Thyroid gland (tissue), 4 donors: Measurements from ENCODE around the gene GRAMD1A. TPM values are rescaled to one million over a fixed set of nuclear protein-coding genes. Genes with fewer than 3 reads are reported as not detected.
"Not testable (repeated sequence)": the region's sequence is repeated elsewhere in the genome, so short reads cannot be mapped to it uniquely, and the experiment has no call there.

Experiments
- DNase-seq, 2 donors: peaks; one replicate each; pipeline ENCODE4 v3.0.0-alpha.2; 2019
- H3K27ac ChIP-seq, 3 donors: fragments of 200-600 bp; sonication (generic); 1 replicate in 2 of 3; 2 replicates in 1 of 3; pipeline ENCODE4 v1.5.1; 2016 to 2019; ENCODE audit warnings: mild to moderate bottlenecking in 1 of 3, moderate library complexity in 1 of 3
- H3K27me3 ChIP-seq: fragments of 200-600 bp; sonication (generic); one replicate; pipeline ENCODE4 v1.5.1; 2019
- H3K36me3 ChIP-seq, 2 donors: fragments of 200-600 bp; sonication (generic); one replicate each; pipeline ENCODE4 v1.5.1; 2016 to 2019
- H3K4me1 ChIP-seq, 2 donors: fragments of 200-600 bp; sonication (generic); one replicate each; pipeline ENCODE4 v1.5.1; 2017 to 2019
- H3K4me3 ChIP-seq, 3 donors: fragments of 200-600 bp; sonication (generic); replicated peaks in 1 of 3; 1 replicate in 2 of 3; 2 replicates in 1 of 3; pipeline ENCODE4 v1.5.1; 2016; ENCODE audit warnings: mild to moderate bottlenecking in 1 of 3
- H3K9me3 ChIP-seq: fragments of 200-600 bp; sonication (generic); one replicate; pipeline ENCODE4 v1.5.1; 2017
- CTCF ChIP-seq, 6 experiments: fragments of 200-600 bp in 3 of 6; fragments of 450-650 bp in 3 of 6; sonication (generic) in 3 of 6; IDR thresholded peaks; one replicate each; pipeline ENCODE4 v1.5.1; 2016 to 2019; ENCODE audit warnings: antibody characterized with exemption in 6 of 6, mild to moderate bottlenecking in 2 of 6, inconsistent platforms in 1 of 6, moderate library complexity in 1 of 6
- POLR2A ChIP-seq, 2 donors: fragments of 450-650 bp; IDR thresholded peaks; one replicate each; pipeline ENCODE4 v1.6.1; 2017; ENCODE audit warnings: antibody characterized with exemption in 2 of 2, mild to moderate bottlenecking in 2 of 2, moderate library complexity in 1 of 2
- WGBS, 2 donors: methylation state at CpG; one replicate each; pipeline ENCODE4 v1.1.5; 2017; 5-methylcytosine and 5-hydroxymethylcytosine counted together
- intact Hi-C: fragments of 100-400 bp; cut with DNase I; formaldehyde crosslinking; loops from one replicate; pipeline ENCODE4 v1.15.1; 2023
- total RNA-seq, 4 donors: library from RNA; depleted of rRNA; stranded (reverse); fragments of >200 nt; gene quantifications; one replicate each; pipeline ENCODE4 v1.2.3, GENCODE V29; 2016

Gene GRAMD1A
- total RNA-seq, 4 donors from 2014 or later = 33.4 to 57.5 (median 47.0) TPM

- intact Hi-C loops = no loop called here
- Histone ChIP-seq H3K4me3 (no peak overlapping the region), H3K4me1 (peaks cover 21 to 40% of the 10 kb centered on the region in 2 donors), H3K27ac (peak overlapping the region; percentile 5 to 47 (median 34)), H3K27me3 (no peaks in the 10 kb centered on the region), H3K9me3 (no peaks in the 10 kb centered on the region), H3K36me3 (no peaks in the 10 kb centered on the region)
- WGBS, 2 donors = 61 to 71% methylated on average over 8 of the region's 8 CpGs
- DNase-seq = no peak
- no peak for TF ChIP-seq POLR2A (IDR thresholded peaks at IDR 0.05)
- TF ChIP-seq CTCF (IDR thresholded peaks at IDR 0.05) = no peak
Observed at GRCh38 chr19:34997071-34997617, 3.0 kb upstream of the GRAMD1A start.

GRCh38 chr19:34998224-34998623 is 1.9 kb upstream of the GRAMD1A start:
- H3K4me3 ChIP-seq, H3K36me3 ChIP-seq, DNase-seq, H3K27me3 ChIP-seq, intact Hi-C loops, H3K9me3 ChIP-seq: not testable (repeated sequence)
- Histone ChIP-seq H3K27ac (peak overlapping the region in 2 of 3 donors; percentile 98 to 100), H3K4me1 (peaks cover 25 to 50% of the 10 kb centered on the region in 2 donors)
- 91 to 92% methylated on average over 7 of the region's 7 CpGs for WGBS, 2 donors

GRCh38 chr19:34998777-34999497 is 1.2 kb upstream of the GRAMD1A start:
- Histone ChIP-seq H3K27ac (peak overlapping the region; percentile 98 to 100 (median 99)), H3K36me3 (no peaks in the 10 kb centered on the region), H3K4me3 (peak overlapping the region in 1 of 3 donors; percentile 97), H3K4me1 (peaks cover 25 to 57% of the 10 kb centered on the region in 2 donors), H3K9me3 (no peaks in the 10 kb centered on the region), H3K27me3 (no peaks in the 10 kb centered on the region)
- TF ChIP-seq CTCF (IDR thresholded peaks at IDR 0.05) (no peak), POLR2A (IDR thresholded peaks at IDR 0.05) (no peak)
- no peak for DNase-seq
- 54 to 56% methylated on average over 13 of the region's 13 CpGs for WGBS, 2 donors
- intact Hi-C loops = no loop called here

- 0 to 13% methylated on average over 1 to 3 of the region's 37 CpGs for WGBS, 2 donors
- peaks cover 25 to 57% of the 10 kb centered on the region in 2 donors for H3K4me1 ChIP-seq
- no peaks in the 10 kb centered on the region for H3K36me3 ChIP-seq
- intact Hi-C loops = no loop called here
- TF ChIP-seq POLR2A (IDR thresholded peaks at IDR 0.05) (peak in 1 of 2 donors; percentile 80), CTCF (IDR thresholded peaks at IDR 0.05) (no peak)
- peak overlapping the region; percentile 3 to 97 (median 64) for H3K4me3 ChIP-seq
- H3K9me3 ChIP-seq = no peaks in the 10 kb centered on the region
- DNase-seq = no peak
- peak overlapping the region; percentile 77 to 100 (median 98) for H3K27ac ChIP-seq
- no peaks in the 10 kb centered on the region for H3K27me3 ChIP-seq
Observed at GRCh38 chr19:35000338-35000646, 169 bp downstream of the GRAMD1A start.

- WGBS, 2 donors = 6 to 23% methylated on average over 8 to 16 of the region's 46 CpGs
- no peak for TF ChIP-seq POLR2A (IDR thresholded peaks at IDR 0.05)
- no peak for TF ChIP-seq CTCF (IDR thresholded peaks at IDR 0.05)
Observed at GRCh38 chr19:35000647-35001501, 751 bp downstream of the GRAMD1A start.

More at GRCh38 chr19:35000647-35001501, 751 bp downstream of the GRAMD1A start:
- peak; percentile 33 to 38 for DNase-seq
- Histone ChIP-seq H3K27me3 (no peaks in the 10 kb centered on the region), H3K9me3 (no peaks in the 10 kb centered on the region), H3K36me3 (no peaks in the 10 kb centered on the region), H3K4me3 (peak overlapping the region; percentile 3 to 97 (median 64)), H3K4me1 (peaks cover 25 to 63% of the 10 kb centered on the region in 2 donors), H3K27ac (peak overlapping the region; percentile 77 to 100 (median 98))
- intact Hi-C loops = no loop called here
